Activated CD4-positive, alpha-beta T cell treated with anti-CD3 and anti-CD28 coated beads, Interleukin-2, amount 50 U/mL, for 48 hours (primary cell): ENCODE data around the gene CDK17.
A peak's percentile ranks its signal among the peaks of the same experiment; 100 is the strongest.
"Not testable (repeated sequence)": the region's sequence is repeated elsewhere in the genome, so short reads cannot be mapped to it uniquely, and the experiment has no call there.

Source experiments
- DNase-seq, 2 experiments: peaks; one replicate each; pipeline ENCODE4 v3.0.0-alpha.2; 2020

CDK17 gene

GRCh38 chr12:96352161-96352835, 47.9 kb downstream of the CDK17 start:
- DNase-seq: no peak

GRCh38 chr12:96350982-96351381, 49.3 kb downstream of the CDK17 start:
- DNase-seq: no peak

GRCh38 chr12:96347130-96347699, 53.0 kb downstream of the CDK17 start:
- no peak for DNase-seq

- DNase-seq: not testable (repeated sequence)
Measured at GRCh38 chr12:96346716-96347115, 53.5 kb downstream of the CDK17 start.

GRCh38 chr12:96344124-96344695, 56.0 kb downstream of the CDK17 start:
- no peak for DNase-seq

GRCh38 chr12:96343347-96343954, 56.8 kb downstream of the CDK17 start:
- no peak for DNase-seq

GRCh38 chr12:96339666-96340065, 60.6 kb downstream of the CDK17 start:
- DNase-seq: not testable (repeated sequence)

- DNase-seq: no peak
Measured at GRCh38 chr12:96338852-96339471, 61.3 kb downstream of the CDK17 start.

- DNase-seq: no peak
Measured at GRCh38 chr12:96337953-96338352, 62.3 kb downstream of the CDK17 start.

GRCh38 chr12:96336489-96336888, 63.8 kb downstream of the CDK17 start:
- no peak for DNase-seq

GRCh38 chr12:96335270-96335669, 65.0 kb downstream of the CDK17 start:
- DNase-seq: no peak

GRCh38 chr12:96334502-96334901, 65.7 kb downstream of the CDK17 start:
- no peak for DNase-seq

GRCh38 chr12:96329545-96329944, 70.7 kb downstream of the CDK17 start:
- no peak for DNase-seq

GRCh38 chr12:96329018-96329417, 71.2 kb downstream of the CDK17 start:
- no peak for DNase-seq

- no peak for DNase-seq
Measured at GRCh38 chr12:96327889-96328288, 72.3 kb downstream of the CDK17 start.

GRCh38 chr12:96327346-96327745, 72.9 kb downstream of the CDK17 start:
- DNase-seq: no peak

GRCh38 chr12:96326628-96327227, 73.5 kb downstream of the CDK17 start:
- no peak for DNase-seq

GRCh38 chr12:96323906-96324305, 76.3 kb downstream of the CDK17 start:
- DNase-seq: no peak

GRCh38 chr12:96322720-96323119, 77.5 kb downstream of the CDK17 start:
- DNase-seq: no peak

- no peak for DNase-seq
Measured at GRCh38 chr12:96321941-96322340, 78.3 kb downstream of the CDK17 start.

GRCh38 chr12:96317801-96318200, 82.4 kb downstream of the CDK17 start:
- DNase-seq: not testable (repeated sequence)

GRCh38 chr12:96315741-96316481, 84.3 kb downstream of the CDK17 start:
- DNase-seq: peak in 1 of 2 experiments; percentile 13
